ENCODE measurements around the gene IFT20.

The IFT20 gene

DNA sequence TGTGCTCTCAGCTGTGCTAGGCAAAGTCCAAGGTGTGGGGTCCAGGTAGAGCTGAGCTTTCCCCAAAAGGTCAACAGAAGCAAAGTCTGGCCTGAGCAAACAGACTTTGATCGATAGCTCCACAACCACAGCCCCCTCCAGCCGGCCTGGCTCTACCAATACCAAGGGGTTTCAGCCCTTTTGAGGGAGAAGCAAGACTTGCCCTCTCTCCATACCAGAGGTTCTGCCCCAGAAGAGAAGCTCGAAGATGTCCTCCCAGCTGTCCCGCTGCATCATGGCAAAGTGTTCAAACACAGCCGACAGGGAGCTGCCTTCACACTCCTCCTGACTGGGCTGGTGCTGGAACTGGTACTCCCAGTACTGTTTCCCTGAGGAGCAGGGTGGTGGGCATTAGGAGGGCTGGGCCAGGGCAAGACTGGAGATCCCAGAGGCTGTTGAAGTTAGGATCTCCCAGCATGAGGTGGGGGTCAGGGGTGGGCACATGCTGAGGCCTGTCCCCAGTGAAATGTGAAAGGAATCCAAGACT lies 33.1 kb upstream of the IFT20 start:
- H3K9me3 Mint-ChIP-seq = no peaks in the 10 kb centered on the region
- H3K4me1 Mint-ChIP-seq = peaks cover 17% of the 10 kb centered on the region
- no peak overlapping the region for H3K4me3 Mint-ChIP-seq
- peaks cover 17% of the 10 kb centered on the region for H3K36me3 Mint-ChIP-seq
- ATAC-seq (no peak), DNase-seq (ENCODE audit: low spot score in 2 of 2) (no peak)
- no peak overlapping the region for H3K27ac Mint-ChIP-seq

DNA sequence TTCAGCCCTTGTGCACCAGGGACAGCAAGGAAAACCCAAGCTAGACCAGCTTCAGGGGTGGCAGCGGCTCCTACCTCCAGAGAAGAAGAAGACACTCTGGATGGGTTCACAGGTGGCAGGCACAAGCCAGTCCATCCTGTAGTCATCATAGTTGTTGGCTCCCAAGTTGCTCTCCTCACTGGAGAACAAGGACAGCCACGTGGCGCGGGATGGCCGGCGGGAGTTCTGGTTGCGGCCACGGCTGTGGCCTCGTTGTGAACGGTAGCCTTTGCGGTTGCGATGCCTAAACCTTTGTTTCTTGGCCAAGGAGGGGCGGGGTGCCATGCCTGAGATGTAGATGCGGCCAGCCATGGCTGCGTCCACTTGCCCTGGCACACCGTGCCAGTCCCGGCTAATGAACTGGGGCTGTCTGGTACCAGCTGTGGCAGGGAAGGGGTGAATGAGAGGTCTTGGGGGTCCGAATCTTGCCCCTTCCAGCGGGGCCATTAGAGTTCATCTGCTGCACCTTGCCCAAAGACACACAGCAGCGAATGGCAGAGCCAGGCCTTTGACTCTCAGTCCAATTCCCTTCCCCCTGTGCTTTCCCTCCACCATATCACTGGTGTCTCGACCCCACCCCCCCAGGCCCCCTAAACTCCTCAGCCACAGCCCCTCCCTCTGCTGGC lies 32.5 kb upstream of the IFT20 start:
- Mint-ChIP-seq H3K4me1 (peaks cover 11% of the 10 kb centered on the region), H3K9me3 (no peaks in the 10 kb centered on the region), H3K36me3 (peaks cover 23% of the 10 kb centered on the region), H3K4me3 (no peak overlapping the region), H3K27ac (no peak overlapping the region)
- DNase-seq (ENCODE audit: low spot score in 2 of 2) = no peak
- no peak for ATAC-seq

DNA sequence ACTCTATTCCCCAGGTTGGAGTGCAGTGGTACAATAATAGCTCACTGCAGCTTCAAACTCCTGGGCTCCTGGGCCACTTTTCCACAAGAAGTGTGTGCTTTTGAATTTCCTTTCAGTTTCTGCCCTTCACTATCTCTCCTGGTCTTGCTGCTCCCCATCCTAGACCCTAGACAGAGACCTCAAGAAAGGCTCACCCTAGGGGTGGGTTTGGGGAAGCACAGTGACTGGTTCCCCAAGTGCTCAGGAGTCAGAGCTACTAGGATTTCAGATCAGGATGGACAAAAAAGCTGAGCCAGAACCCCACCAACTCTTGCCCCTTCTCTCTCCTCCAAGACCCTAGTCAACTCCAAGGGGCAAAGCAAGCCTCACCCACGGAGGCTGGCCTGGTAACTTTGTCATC lies 31.3 kb upstream of the IFT20 start:
- no peak overlapping the region for H3K4me3 Mint-ChIP-seq
- DNase-seq (ENCODE audit: low spot score in 2 of 2) (no peak), ATAC-seq (no peak)
- H3K9me3 Mint-ChIP-seq = no peaks in the 10 kb centered on the region
- no peak overlapping the region for H3K27ac Mint-ChIP-seq
- H3K36me3 Mint-ChIP-seq = peaks cover 34% of the 10 kb centered on the region
- peaks cover 6% of the 10 kb centered on the region for H3K4me1 Mint-ChIP-seq

DNA sequence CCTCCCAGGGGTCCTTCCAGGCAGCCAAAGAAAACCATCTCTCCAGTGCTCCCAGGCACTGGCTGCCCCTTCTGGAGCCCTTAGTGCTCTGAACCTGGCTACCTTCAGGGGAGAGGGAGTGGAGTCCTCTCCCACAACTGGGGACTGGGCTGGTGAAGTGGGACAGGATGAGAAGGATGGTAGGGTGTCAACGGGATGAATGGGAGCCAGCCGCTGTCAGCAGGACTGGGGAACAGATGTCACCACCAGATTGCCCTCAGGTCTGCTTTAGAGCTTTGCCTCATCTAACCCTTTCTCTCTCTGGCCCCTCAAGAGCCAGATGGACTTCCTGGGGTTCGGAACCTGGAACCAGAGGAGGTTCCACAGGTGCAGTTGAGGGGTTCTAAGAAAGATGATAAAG lies 30.2 kb upstream of the IFT20 start:
- no peak overlapping the region for H3K27ac Mint-ChIP-seq
- ATAC-seq = no peak
- H3K9me3 Mint-ChIP-seq = no peaks in the 10 kb centered on the region
- no peaks in the 10 kb centered on the region for H3K4me1 Mint-ChIP-seq
- H3K4me3 Mint-ChIP-seq = no peak overlapping the region
- peaks cover 38% of the 10 kb centered on the region for H3K36me3 Mint-ChIP-seq
- DNase-seq (ENCODE audit: low spot score in 2 of 2) = no peak

DNA sequence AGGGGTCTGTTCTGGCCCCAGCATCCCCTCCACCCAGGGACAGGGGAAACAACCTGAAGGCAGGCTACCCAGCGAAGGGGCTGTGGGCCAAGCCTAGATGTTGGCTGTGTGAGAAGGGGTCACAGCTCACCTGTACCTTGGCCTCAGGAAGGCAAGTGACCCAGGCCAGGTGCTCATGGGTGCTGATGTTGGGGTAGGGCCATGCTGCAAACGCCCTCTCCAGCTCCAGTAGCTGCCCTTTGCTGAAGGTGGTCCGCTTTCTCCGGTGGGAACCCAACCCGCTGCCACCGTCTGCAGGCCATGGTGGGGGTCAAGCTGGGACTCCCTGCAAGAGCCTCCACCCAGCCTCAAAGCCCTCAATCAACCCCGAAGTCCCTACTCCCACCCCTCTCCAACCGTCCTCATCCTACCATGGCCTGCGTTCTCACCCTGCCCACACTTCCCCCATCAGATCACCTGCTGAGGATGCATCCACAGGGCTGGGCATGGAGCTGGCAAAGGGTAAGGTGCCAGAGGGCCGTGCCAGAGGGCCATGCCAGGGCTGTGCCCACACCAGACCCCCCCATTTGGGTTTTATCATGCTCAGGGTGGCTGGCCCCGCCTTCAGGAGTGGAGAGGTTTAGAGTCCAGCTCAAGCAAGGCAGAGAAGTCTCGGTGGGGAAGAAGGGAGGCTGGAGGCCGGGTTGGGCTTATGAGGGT lies 29.5 kb upstream of the IFT20 start, which contains the start of gene SEBOX:
Gene SEBOX (minus strand): TSS at position 535 of the 699 bp plus-strand sequence. CDS start 48 bp downstream, at position 487.
- Mint-ChIP-seq H3K4me3 (no peak within 1 kb of the TSS), H3K4me1 (no peaks in the 10 kb centered on the region)

DNA sequence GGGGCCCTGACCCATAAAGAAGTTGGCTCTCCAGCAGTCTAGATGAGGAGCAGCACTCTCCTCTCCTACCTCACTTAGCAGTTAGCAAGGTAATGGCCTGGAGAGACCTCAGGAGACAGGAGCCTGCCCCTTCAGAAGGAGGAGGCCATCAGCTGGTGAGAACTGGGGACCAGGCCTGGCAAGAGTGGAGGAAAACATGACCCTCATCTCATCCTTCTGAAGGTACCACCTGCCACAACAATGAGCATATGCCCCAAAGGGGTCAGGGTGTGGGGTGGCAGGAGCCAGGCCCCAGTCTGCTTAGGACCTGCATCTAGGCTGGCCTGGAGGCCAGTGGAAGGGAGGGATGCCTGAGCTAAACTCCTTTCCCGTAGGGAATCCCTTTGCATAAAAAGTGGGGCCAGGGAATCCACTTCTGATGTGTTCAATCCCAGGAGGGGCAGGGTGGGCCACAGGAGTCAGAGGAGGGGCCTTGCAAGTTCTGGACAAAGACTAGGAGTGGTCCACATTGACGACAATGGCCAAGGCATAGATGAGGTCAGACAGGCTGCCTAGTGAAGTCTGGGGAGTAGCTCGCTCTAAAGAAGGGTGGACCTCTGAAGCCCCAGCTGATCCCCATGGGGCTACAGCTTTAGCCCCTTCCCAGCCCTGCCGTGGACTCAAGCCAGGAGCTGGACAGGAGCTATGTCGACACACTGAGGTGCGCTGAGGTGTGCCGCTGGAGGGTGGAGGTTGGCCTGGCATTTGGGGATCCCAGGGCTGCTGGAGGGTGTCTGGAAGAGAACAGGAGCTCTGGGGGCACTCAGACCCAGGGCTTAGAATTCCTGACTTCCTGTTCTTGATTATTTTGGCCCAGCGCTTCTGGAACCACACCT lies 28.7 kb upstream of the IFT20 start:
- Mint-ChIP-seq H3K4me1 (no peaks in the 10 kb centered on the region), H3K36me3 (peaks cover 48% of the 10 kb centered on the region), H3K4me3 (no peak overlapping the region), H3K27ac (no peak overlapping the region), H3K9me3 (no peaks in the 10 kb centered on the region)
- DNase-seq (ENCODE audit: low spot score in 2 of 2) = no peak
- no peak for ATAC-seq

More for the DNA sequence above, 29.5 kb upstream of the IFT20 start, which contains the start of gene SEBOX:
- Mint-ChIP-seq H3K36me3 (peaks cover 40% of the 10 kb centered on the region), H3K9me3 (no peaks in the 10 kb centered on the region), H3K27ac (no peak within 1 kb of the TSS)
- no peak for ATAC-seq
- DNase-seq (ENCODE audit: low spot score in 2 of 2) = no peak

DNA sequence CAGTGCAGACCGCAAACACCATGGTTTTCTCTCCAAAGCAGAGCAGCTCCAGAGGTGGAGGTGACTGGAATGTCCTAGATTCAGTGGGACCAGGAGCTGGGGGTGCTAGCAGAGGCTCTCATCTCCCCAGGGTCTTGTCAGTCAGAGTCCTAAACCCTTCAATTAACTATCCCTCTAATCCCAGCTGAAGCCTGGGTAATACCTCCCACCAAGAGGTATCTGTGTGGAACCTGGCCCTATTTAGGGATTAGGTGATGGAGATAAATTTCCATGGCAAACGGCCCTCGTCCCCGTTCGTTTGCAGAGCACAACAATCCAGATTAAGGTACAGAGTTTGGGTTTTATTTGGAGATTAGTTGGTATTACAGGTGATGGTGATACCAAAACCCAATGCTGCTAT lies 27.9 kb upstream of the IFT20 start:
- peaks cover 3% of the 10 kb centered on the region for H3K4me1 Mint-ChIP-seq
- DNase-seq (ENCODE audit: low spot score in 2 of 2) (no peak), ATAC-seq (no peak)
- peaks cover 55% of the 10 kb centered on the region for H3K36me3 Mint-ChIP-seq
- no peaks in the 10 kb centered on the region for H3K9me3 Mint-ChIP-seq
- H3K4me3 Mint-ChIP-seq = no peak overlapping the region
- no peak overlapping the region for H3K27ac Mint-ChIP-seq

DNA sequence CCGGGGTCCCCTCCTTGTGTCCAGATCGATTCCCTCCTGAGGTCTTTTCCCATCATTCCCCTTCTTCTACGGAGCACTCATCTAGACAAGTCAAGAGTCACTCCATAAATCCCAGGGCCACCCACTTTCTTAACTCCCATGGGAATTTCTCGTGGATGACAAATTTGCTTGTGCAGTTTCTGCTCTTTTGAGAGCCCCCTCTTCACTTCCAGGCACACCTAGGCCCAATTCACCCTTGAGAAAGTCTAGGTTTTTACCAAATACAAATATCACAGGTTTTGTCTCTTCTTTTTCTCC lies 22.6 kb upstream of the IFT20 start:
- H3K9me3 Mint-ChIP-seq = no peaks in the 10 kb centered on the region

DNA sequence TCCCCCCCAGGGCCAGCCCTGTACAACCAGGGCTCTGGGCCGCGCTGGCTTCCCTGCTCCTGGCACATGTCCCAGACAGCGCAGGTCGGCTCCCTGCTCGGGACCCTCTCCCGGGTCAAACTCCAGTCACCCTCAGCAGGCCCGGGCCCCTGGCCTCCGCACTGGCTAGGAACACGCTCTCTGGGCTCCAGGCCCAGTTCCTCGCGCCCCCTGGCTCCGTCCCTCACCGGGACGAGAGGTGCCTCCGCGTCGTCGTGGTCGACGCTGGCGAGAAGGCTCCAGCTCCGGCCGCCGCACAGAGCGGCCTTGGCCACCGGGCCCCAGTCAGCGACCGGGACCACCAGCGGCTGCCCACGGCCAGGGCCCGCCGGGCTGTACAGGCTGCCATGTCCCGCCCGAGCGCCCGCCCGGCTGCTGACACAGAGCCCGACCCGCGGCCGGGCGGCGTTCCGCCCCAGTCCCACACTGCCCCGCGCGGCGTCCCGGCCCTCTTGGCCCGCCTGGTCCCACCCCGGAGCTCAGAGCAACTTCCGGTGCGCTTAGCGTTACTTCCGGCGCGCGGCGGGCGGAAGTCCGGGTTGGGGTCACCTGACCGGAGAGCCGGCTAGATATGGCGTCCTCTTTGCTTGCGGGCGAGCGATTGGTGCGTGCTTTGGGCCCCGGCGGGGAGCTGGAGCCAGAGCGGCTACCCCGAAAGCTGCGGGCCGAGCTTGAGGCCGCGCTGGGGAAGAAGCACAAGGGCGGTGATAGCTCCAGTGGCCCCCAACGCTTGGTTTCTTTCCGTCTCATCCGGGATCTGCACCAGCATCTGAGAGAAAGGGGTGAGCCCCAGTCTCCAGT lies 22.0 kb upstream of the IFT20 start, which contains the start of gene POLDIP2:
Gene POLDIP2 (minus strand): TSS at position 467 of the 840 bp plus-strand sequence. CDS start 79 bp downstream, at position 388.
- H3K27ac Mint-ChIP-seq = peak within 1 kb of the TSS; percentile 96
- H3K36me3 Mint-ChIP-seq = peaks cover 92% of the 10 kb centered on the region
- peak; percentile 93 to 97 for DNase-seq (ENCODE audit: low spot score in 2 of 2)
- no peaks in the 10 kb centered on the region for H3K9me3 Mint-ChIP-seq
- ATAC-seq = peak; percentile 100
- peaks cover 23% of the 10 kb centered on the region for H3K4me1 Mint-ChIP-seq
- H3K4me3 Mint-ChIP-seq = peak within 1 kb of the TSS; percentile 92

More for the DNA sequence above, 22.6 kb upstream of the IFT20 start:
- Mint-ChIP-seq H3K36me3 (peaks cover 92% of the 10 kb centered on the region), H3K4me3 (peak overlapping the region; percentile 92), H3K27ac (peak overlapping the region; percentile 96), H3K4me1 (peaks cover 23% of the 10 kb centered on the region)
- DNase-seq (ENCODE audit: low spot score in 2 of 2) (no peak), ATAC-seq (no peak)

DNA sequence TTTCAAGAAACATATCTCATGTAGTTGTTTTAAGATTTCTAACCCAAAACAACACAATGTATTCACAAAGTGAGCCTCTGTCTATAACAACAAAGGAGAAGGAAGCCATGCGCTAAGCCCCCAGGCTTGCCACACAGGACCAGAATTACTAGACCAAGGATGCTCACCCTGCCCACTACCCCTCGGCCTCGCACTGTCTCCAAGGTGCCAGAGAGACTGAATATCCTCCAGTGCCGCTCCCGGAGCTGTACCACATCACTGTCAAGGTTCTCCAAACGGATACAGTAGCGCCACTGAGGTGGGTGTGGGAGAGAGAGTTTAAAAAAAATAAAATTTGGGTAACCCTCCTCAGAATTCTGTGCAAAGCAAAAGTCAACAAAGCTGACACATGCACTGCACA lies 15.0 kb upstream of the IFT20 start:
- H3K9me3 Mint-ChIP-seq = no peaks in the 10 kb centered on the region
- ATAC-seq (no peak), DNase-seq (ENCODE audit: low spot score in 2 of 2) (no peak)
- no peak overlapping the region for H3K4me3 Mint-ChIP-seq
- H3K27ac Mint-ChIP-seq = peak overlapping the region; percentile 73
- H3K36me3 Mint-ChIP-seq = peaks cover 100% of the 10 kb centered on the region
- no peaks in the 10 kb centered on the region for H3K4me1 Mint-ChIP-seq

DNA sequence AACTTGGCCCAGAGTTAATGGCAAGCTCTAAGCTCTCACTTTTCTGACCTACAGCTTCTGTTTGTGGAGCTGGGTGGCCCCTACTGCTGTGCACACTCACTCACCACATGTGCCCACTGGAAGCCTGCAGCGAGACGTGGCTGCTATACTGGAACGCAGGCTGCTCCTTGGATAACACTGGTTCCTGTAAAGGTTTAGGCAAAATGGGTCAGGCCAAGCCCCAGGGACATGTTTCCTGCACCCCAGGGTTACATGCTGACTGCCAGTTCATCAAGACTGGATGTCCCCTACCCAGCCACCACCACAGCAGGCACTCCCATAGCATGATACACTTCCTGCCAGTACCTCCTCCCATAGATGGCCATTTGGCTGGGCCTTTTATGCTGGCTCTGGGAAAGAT lies 13.7 kb upstream of the IFT20 start:
- Mint-ChIP-seq H3K36me3 (peaks cover 99% of the 10 kb centered on the region), H3K4me3 (no peak overlapping the region), H3K9me3 (no peaks in the 10 kb centered on the region), H3K4me1 (no peaks in the 10 kb centered on the region), H3K27ac (no peak overlapping the region)
- ATAC-seq (no peak), DNase-seq (ENCODE audit: low spot score in 2 of 2) (no peak)

DNA sequence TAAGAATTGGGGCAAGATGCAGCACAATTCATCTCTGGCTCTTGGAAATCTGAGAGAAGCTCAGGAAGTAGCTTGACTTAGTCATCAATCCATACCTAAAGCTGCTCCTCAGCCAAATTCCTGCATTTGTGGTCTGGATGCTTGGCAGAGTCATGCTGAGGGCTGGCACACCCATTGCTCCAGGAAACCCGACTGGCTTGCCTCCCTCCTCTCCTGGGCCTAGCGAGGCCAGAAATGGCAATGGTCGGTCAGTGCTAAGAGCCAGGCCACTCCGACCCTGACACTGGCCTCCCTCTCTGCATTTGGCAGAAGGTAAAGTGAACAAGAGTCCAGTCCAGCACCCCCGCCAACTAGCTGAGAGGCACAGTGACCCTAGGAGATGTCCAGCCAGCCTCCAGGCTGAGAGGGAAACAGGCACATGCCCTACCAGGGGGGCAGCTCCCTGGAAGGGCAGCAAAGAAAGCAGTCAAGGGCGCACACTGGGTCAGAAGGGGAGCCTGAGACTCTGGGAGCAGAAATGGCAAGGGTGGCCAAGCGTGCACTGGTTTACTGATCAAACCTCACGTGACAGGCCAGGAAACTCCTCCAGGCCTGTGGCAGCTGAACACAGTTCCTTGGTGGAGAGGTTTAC lies 12.1 kb upstream of the IFT20 start:
- no peaks in the 10 kb centered on the region for H3K4me1 Mint-ChIP-seq
- H3K27ac Mint-ChIP-seq = no peak overlapping the region

DNA sequence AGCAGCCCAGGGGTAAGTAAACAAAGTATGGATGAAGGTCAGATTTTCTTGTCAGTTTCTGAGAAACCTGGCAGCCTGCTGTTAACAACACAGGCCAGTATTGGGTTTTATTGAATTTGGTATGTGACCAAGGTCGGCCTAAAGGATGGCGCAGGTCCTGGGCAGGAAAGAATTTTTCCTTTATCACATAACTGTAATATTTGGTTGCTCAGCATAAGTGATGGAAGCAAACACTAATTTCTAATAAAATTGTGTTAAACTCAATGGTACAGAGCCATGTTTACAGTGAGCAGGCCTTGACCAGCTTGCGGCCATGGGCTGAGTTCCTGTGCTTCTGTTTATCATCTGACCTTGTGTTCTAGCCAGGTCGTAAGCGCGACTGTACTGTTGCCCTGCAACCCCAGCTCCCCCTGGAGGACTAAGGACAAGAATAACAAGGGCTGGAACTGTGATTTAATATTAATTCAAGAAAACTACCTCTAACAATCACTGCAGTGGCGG lies 11.5 kb upstream of the IFT20 start:
- Mint-ChIP-seq H3K4me3 (no peak overlapping the region), H3K4me1 (no peaks in the 10 kb centered on the region), H3K36me3 (peaks cover 96% of the 10 kb centered on the region), H3K27ac (no peak overlapping the region), H3K9me3 (no peaks in the 10 kb centered on the region)
- DNase-seq (ENCODE audit: low spot score in 2 of 2) (no peak), ATAC-seq (no peak)

More for the DNA sequence above, 12.1 kb upstream of the IFT20 start:
- no peak overlapping the region for H3K4me3 Mint-ChIP-seq
- ATAC-seq (no peak), DNase-seq (ENCODE audit: low spot score in 2 of 2) (no peak)
- peaks cover 96% of the 10 kb centered on the region for H3K36me3 Mint-ChIP-seq
- H3K9me3 Mint-ChIP-seq = no peaks in the 10 kb centered on the region

DNA sequence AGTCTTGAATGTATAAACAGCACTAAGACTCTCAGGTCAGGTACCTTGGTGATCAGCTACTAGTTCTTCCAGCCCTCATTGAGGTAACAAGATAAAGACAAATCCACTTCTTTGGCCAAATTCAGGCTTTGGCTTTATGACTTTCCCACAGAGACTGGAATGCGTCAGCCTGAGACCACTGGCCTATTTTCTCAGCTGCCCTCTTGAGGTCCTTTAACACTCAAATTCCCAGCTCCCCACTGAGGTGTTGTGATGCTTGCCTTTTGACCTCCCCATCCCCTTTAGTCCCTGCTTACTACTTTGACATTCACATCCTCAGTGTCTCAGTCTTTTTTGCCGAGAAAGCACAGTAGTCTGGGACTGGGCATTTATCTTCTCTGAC lies 10.9 kb upstream of the IFT20 start:
- no peak overlapping the region for H3K27ac Mint-ChIP-seq
- DNase-seq (ENCODE audit: low spot score in 2 of 2) (no peak), ATAC-seq (no peak)
- no peak overlapping the region for H3K4me3 Mint-ChIP-seq
- H3K9me3 Mint-ChIP-seq = no peaks in the 10 kb centered on the region
- peaks cover 96% of the 10 kb centered on the region for H3K36me3 Mint-ChIP-seq
- H3K4me1 Mint-ChIP-seq = no peaks in the 10 kb centered on the region
